Stimulated activated CD8-positive, alpha-beta memory T cell treated with anti-CD3 and anti-CD28 coated beads, Interleukin-15, amount 100 ng/mL, for 48 hours (primary cell): ENCODE results near the gene GABPB1.

Source experiments
- DNase-seq, 2 donors: peaks; one replicate each; pipeline ENCODE4 v3.0.0-alpha.2; 2020; ENCODE audit warnings: low read depth in 2 of 2

GABPB1 gene

GRCh38 chr15:50241684-50242450 lies 113.1 kb downstream of the GABPB1 start:
- DNase-seq, result no peak

DNA sequence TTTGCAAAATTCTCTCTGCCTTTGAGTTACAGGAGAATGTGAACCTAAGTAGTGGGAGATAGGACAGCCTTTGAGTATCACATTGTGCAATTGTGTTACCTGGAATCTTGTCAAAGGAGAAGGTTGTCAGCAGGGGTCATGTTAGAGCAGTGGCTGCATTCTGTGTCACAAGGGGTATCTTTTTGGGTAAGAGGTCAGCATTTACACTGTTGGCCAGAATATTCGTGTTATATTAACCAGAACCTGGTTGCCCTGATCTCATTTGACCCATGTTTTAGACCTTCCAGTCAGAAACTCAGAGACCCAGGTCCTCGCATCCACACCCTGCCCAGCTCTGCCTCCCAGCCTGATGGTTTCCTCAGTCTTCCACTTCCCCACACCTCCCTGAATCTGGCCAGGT lies 116.7 kb downstream of the GABPB1 start:
- no peak for DNase-seq

GRCh38 chr15:50236433-50236832 lies 118.6 kb downstream of the GABPB1 start:
- DNase-seq, result no peak

DNA sequence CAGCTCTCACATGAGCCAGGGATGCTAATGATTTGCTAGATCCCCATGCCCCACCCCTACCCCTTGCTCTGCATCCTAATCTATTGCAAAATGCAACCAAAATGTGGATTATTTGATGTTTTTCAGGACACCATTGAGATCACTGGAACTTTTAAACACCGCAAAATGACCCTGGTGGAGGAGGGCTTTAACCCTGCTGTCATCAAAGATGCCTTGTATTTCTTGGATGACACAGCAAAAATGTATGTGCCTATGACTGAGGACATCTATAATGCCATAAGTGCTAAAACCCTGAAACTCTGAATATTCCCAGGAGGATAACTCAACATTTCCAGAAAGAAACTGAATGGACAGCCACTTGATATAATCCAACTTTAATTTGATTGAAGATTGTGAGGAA lies 119.2 kb downstream of the GABPB1 start:
- no peak for DNase-seq

DNA sequence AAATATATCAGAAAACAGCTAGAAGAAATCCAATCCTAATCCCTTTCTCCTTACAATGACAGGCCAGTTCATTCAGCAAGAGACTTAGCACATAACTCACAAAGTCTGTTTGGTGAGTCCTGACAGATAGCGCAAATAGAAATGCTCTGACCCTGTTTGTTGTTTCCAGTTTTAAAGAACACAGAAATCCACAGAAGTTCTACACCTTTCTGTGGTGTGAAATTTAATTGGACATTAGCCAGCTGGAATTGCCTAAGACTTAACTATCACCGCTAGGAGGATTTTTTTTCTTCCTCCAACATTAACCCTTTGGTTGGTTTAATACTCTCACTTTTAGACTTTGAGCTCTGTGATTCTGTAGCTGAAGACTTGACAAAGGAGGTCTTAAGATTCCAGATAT lies 120.2 kb downstream of the GABPB1 start:
- DNase-seq, result no peak

DNA sequence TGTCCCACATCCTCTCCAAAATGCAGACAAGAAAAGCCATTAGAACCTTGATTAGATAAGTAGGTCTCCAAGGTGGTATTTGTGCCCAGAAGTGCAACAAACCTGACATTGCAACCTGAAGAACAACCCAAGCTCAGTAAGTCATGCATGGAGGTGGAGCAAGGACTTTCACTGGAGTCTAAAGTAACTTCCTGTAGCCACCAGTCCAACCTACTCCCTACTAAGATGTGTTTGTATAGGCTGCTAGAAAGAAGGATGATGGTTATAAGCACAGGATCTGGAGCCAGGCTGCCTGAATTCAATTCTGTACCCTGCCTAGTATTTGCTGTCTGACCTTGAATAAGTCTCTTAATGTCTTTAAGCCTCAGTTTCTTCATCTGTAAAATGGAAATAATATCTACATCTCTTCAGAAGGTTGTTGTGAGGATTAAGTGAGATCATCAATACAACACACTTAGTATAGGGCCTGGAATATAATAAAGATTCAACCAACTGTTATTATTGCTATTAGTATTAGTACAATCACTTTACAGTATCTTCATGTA lies 121.7 kb downstream of the GABPB1 start:
- DNase-seq, result no peak

DNA sequence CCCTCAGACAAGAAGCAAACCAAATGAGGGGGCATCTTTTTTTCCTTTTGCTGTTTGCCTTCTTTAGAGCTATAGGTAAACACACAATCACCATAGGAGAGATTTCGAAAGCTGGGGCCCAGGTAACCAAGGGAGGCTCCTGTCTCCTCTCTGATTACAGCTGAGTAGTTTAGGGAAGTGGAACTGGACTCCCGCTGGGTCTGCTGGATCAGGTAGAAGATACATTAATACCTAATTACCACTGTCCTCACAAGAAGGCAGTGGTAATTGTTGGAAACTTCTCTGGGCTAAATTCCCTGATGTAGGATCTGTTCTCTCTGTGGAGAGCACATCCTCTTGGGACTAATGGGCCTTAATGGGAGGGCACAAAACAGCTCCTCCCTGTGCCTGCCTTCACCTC lies 122.2 kb downstream of the GABPB1 start:
- no peak for DNase-seq

DNA sequence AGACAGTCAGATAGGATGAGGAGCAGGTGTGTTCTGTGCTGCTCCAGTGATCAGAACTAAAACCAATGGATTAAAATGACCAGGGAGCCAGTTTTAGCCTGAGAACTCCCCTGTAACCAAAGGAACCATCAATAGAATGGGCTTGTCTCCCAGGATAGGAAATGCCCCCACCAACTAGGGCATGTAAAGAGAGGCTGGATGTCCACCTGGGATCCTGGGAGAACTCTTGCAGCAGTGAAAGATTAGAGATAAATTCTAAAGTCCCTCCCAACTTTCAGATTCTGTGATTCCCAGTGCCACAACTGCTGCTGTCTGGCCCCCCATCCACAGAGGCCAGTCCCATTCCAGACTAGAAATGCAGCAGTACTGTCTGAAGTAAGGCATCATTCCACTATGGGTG lies 123.2 kb downstream of the GABPB1 start:
- DNase-seq, result no peak

GRCh38 chr15:50229336-50229735 lies 125.7 kb downstream of the GABPB1 start:
- no peak for DNase-seq

GRCh38 chr15:50228866-50229265 lies 126.1 kb downstream of the GABPB1 start:
- DNase-seq, result no peak

GRCh38 chr15:50227076-50227475 lies 127.9 kb downstream of the GABPB1 start:
- no peak for DNase-seq

DNA sequence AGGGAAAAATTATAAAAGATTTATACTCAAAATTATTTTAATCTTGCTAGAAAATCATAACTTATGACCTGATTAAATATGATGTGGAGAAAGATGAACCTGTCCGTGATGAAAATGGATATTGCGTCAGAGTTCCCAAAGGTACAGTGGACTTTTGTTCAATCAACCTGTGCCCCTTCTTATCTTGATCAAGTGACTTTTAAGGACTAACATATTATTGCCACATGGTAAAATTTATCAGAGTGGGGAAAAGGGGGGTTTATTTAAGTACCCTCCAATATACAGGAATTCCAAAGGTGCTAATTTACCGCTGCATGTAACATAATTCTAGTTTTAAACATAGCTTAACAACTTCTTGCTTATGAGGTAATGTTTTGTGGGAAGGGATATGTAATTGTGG lies 129.1 kb downstream of the GABPB1 start:
- DNase-seq, result no peak
